Stimulated activated naive CD8-positive, alpha-beta T cell treated with anti-CD3 and anti-CD28 coated beads, Interleukin-15, amount 100 ng/mL, for 72 hours (primary cell): Measurements from ENCODE around the gene TPSG1.
"Not testable (repeated sequence)": the region's sequence is repeated elsewhere in the genome, so short reads cannot be mapped to it uniquely, and the experiment has no call there.

Experiments
- ATAC-seq: fragments of 150-1000 bp; cut with Tn5 transposase; 2 replicates; pipeline ENCODE4 v1.10.0; 2021; ENCODE audit warnings: mild to moderate bottlenecking, moderate library complexity
- DNase-seq, 2 donors: peaks; one replicate each; pipeline ENCODE4 v3.0.0; 2021 to 2022
- H3K27ac Mint-ChIP-seq, 2 donors: one replicate each; pipeline ENCODE4 v1.8.0; 2022; ENCODE audit warnings: mild to moderate bottlenecking in 2 of 2, mixed read lengths in 2 of 2, moderate library complexity in 2 of 2
- H3K27me3 Mint-ChIP-seq: one replicate; pipeline ENCODE4 v1.8.0; 2022; ENCODE audit warnings: mixed read lengths
- H3K4me1 Mint-ChIP-seq: one replicate; pipeline ENCODE4 v1.8.0; 2022; ENCODE audit warnings: mild to moderate bottlenecking, mixed read lengths
- H3K4me3 Mint-ChIP-seq, 2 donors: one replicate each; pipeline ENCODE4 v1.8.0; 2022; ENCODE audit warnings: mild to moderate bottlenecking in 2 of 2, mixed read lengths in 2 of 2, moderate library complexity in 1 of 2
- H3K9me3 Mint-ChIP-seq, 2 donors: one replicate each; pipeline ENCODE4 v1.8.0; 2022; ENCODE audit warnings: mixed read lengths in 2 of 2

TPSG1 gene

GRCh38 chr16:1244881-1245280 lies 19.8 kb upstream of the TPSG1 start:
- DNase-seq, result peak in 1 of 2 donors; percentile 37
- peaks cover 14% of the 10 kb centered on the region for H3K4me1 Mint-ChIP-seq
- peaks cover 19% of the 10 kb centered on the region for H3K27me3 Mint-ChIP-seq
- ATAC-seq, result peak; percentile 55
- peak overlapping the region in 1 of 2 donors; percentile 19 for H3K27ac Mint-ChIP-seq
- no peak overlapping the region for H3K4me3 Mint-ChIP-seq
- no peaks in the 10 kb centered on the region for H3K9me3 Mint-ChIP-seq

- H3K9me3 Mint-ChIP-seq, H3K27ac Mint-ChIP-seq, H3K4me3 Mint-ChIP-seq, ATAC-seq: not testable (repeated sequence)
- Mint-ChIP-seq H3K27me3 (peaks cover 19% of the 10 kb centered on the region), H3K4me1 (peaks cover 14% of the 10 kb centered on the region)
- peak in 1 of 2 donors; percentile 8 for DNase-seq
These were observed 19.1 kb upstream of the TPSG1 start for GRCh38 chr16:1243907-1244850.

GRCh38 chr16:1243363-1243762 lies 18.3 kb upstream of the TPSG1 start:
- H3K4me1 Mint-ChIP-seq, result peaks cover 14% of the 10 kb centered on the region
- H3K27ac Mint-ChIP-seq, ATAC-seq, DNase-seq, H3K9me3 Mint-ChIP-seq: not testable (repeated sequence)
- peak overlapping the region in 1 of 2 donors; percentile 13 for H3K4me3 Mint-ChIP-seq
- H3K27me3 Mint-ChIP-seq, result peaks cover 19% of the 10 kb centered on the region

GRCh38 chr16:1241081-1241480 lies 16.0 kb upstream of the TPSG1 start:
- H3K4me3 Mint-ChIP-seq, DNase-seq, H3K27me3 Mint-ChIP-seq, H3K27ac Mint-ChIP-seq, H3K9me3 Mint-ChIP-seq: not testable (repeated sequence)
- H3K4me1 Mint-ChIP-seq, result peaks cover 14% of the 10 kb centered on the region
- ATAC-seq, result peak; percentile 31

GRCh38 chr16:1240436-1240835 lies 15.4 kb upstream of the TPSG1 start, which contains the start of gene TPSAB1:
TSS of gene TPSAB1 (plus strand) at chr16:1240705. CDS start at chr16:1240939, 234 bp downstream.
- H3K4me3 Mint-ChIP-seq, H3K27me3 Mint-ChIP-seq, DNase-seq, ATAC-seq, H3K27ac Mint-ChIP-seq, H3K4me1 Mint-ChIP-seq, H3K9me3 Mint-ChIP-seq: not testable (repeated sequence)

GRCh38 chr16:1239575-1239974 lies 14.5 kb upstream of the TPSG1 start:
- H3K27ac Mint-ChIP-seq, H3K4me1 Mint-ChIP-seq, H3K4me3 Mint-ChIP-seq, H3K27me3 Mint-ChIP-seq, H3K9me3 Mint-ChIP-seq, ATAC-seq, DNase-seq: not testable (repeated sequence)

GRCh38 chr16:1238909-1239308 lies 13.8 kb upstream of the TPSG1 start:
- not testable (repeated sequence) for H3K27ac Mint-ChIP-seq, H3K27me3 Mint-ChIP-seq, DNase-seq, H3K4me3 Mint-ChIP-seq, H3K9me3 Mint-ChIP-seq, ATAC-seq, H3K4me1 Mint-ChIP-seq

- ATAC-seq, result no peak
- DNase-seq, result no peak
- H3K27ac Mint-ChIP-seq, result no peak overlapping the region
- H3K9me3 Mint-ChIP-seq, result no peaks in the 10 kb centered on the region
- no peaks in the 10 kb centered on the region for H3K4me1 Mint-ChIP-seq
- no peak overlapping the region for H3K4me3 Mint-ChIP-seq
- no peaks in the 10 kb centered on the region for H3K27me3 Mint-ChIP-seq
These were observed 12.9 kb upstream of the TPSG1 start for GRCh38 chr16:1237990-1238389.

- not testable (repeated sequence) for H3K9me3 Mint-ChIP-seq, H3K4me1 Mint-ChIP-seq, H3K27ac Mint-ChIP-seq, DNase-seq, H3K27me3 Mint-ChIP-seq, H3K4me3 Mint-ChIP-seq
- peak; percentile 43 for ATAC-seq
These were observed 11.6 kb upstream of the TPSG1 start for GRCh38 chr16:1236659-1237058.

- not testable (repeated sequence) for H3K4me1 Mint-ChIP-seq, H3K9me3 Mint-ChIP-seq, H3K4me3 Mint-ChIP-seq, H3K27ac Mint-ChIP-seq, DNase-seq, H3K27me3 Mint-ChIP-seq
- peak; percentile 65 for ATAC-seq
These were observed 7.1 kb upstream of the TPSG1 start for GRCh38 chr16:1232049-1232748.

GRCh38 chr16:1231301-1231700 lies 6.2 kb upstream of the TPSG1 start:
- H3K4me1 Mint-ChIP-seq, H3K4me3 Mint-ChIP-seq, H3K9me3 Mint-ChIP-seq, H3K27me3 Mint-ChIP-seq, H3K27ac Mint-ChIP-seq, ATAC-seq, DNase-seq: not testable (repeated sequence)

GRCh38 chr16:1230471-1231212 lies 5.6 kb upstream of the TPSG1 start:
- H3K4me3 Mint-ChIP-seq, H3K27ac Mint-ChIP-seq, DNase-seq, H3K4me1 Mint-ChIP-seq, H3K9me3 Mint-ChIP-seq, ATAC-seq, H3K27me3 Mint-ChIP-seq: not testable (repeated sequence)

GRCh38 chr16:1230084-1230470 lies 5.0 kb upstream of the TPSG1 start, which contains the start of gene TPSB2:
TSS of gene TPSB2 (minus strand) at chr16:1230184. CDS start at chr16:1229951, 233 bp downstream.
- ATAC-seq, result peak; percentile 3
- not testable (repeated sequence) for H3K4me3 Mint-ChIP-seq

GRCh38 chr16:1229476-1229875 lies 4.4 kb upstream of the TPSG1 start:
- not testable (repeated sequence) for H3K4me3 Mint-ChIP-seq, H3K27ac Mint-ChIP-seq, H3K9me3 Mint-ChIP-seq, H3K4me1 Mint-ChIP-seq, H3K27me3 Mint-ChIP-seq, DNase-seq
- ATAC-seq, result peak; percentile 30

More at GRCh38 chr16:1230084-1230470, 5.0 kb upstream of the TPSG1 start, which contains the start of gene TPSB2:
- not testable (repeated sequence) for H3K27me3 Mint-ChIP-seq, DNase-seq, H3K27ac Mint-ChIP-seq, H3K9me3 Mint-ChIP-seq, H3K4me1 Mint-ChIP-seq

GRCh38 chr16:1228227-1228626 lies 3.2 kb upstream of the TPSG1 start:
- H3K9me3 Mint-ChIP-seq, H3K27me3 Mint-ChIP-seq: not testable (repeated sequence)

More at GRCh38 chr16:1228227-1228626, 3.2 kb upstream of the TPSG1 start:
- H3K4me1 Mint-ChIP-seq, DNase-seq, H3K4me3 Mint-ChIP-seq, ATAC-seq, H3K27ac Mint-ChIP-seq: not testable (repeated sequence)
